ENCODE results near the gene ADCY1. TPM values are rescaled to one million over a fixed set of nuclear protein-coding genes. Genes with fewer than 3 reads are reported as not detected.

Gene ADCY1
- total RNA-seq, 4 donors from 2014 or later: 2.5 to 9.0 (median 5.6) TPM

GRCh38 chr7:45623157-45623556 is 49.0 kb downstream of the ADCY1 start:
- peaks cover 0 to 34% (median 1%) of the 10 kb centered on the region in 4 donors for H3K9me3 ChIP-seq
- no peak for DNase-seq (ENCODE audit: low spot score in 2 of 2)
- no peak overlapping the region for H3K27ac ChIP-seq
- no peaks in the 10 kb centered on the region for H3K36me3 ChIP-seq
- no peaks in the 10 kb centered on the region for H3K27me3 ChIP-seq
- H3K4me3 ChIP-seq: no peak overlapping the region
- no peak for TF ChIP-seq EP300 (IDR thresholded peaks at IDR 0.05)
- TF ChIP-seq POLR2A (IDR thresholded peaks at IDR 0.05): no peak
- no peak for TF ChIP-seq CTCF (IDR thresholded peaks at IDR 0.05)
- H3K4me1 ChIP-seq: peaks cover 0 to 5% (median 0%) of the 10 kb centered on the region in 4 donors
- WGBS, 2 donors: 84 to 89% methylated on average over 6 to 7 of the region's 7 CpGs

GRCh38 chr7:45623740-45624391 is 49.7 kb downstream of the ADCY1 start:
- peaks cover 0 to 5% (median 0%) of the 10 kb centered on the region in 4 donors for H3K4me1 ChIP-seq
- WGBS, 2 donors: 62 to 69% methylated on average over 9 of the region's 9 CpGs
- peaks cover 0 to 33% (median 1%) of the 10 kb centered on the region in 4 donors for H3K9me3 ChIP-seq
- H3K27me3 ChIP-seq: no peaks in the 10 kb centered on the region
- DNase-seq (ENCODE audit: low spot score in 2 of 2): no peak
- no peak overlapping the region for H3K4me3 ChIP-seq
- no peaks in the 10 kb centered on the region for H3K36me3 ChIP-seq
- no peak for TF ChIP-seq CTCF (IDR thresholded peaks at IDR 0.05)
- no peak for TF ChIP-seq POLR2A (IDR thresholded peaks at IDR 0.05)
- TF ChIP-seq EP300 (IDR thresholded peaks at IDR 0.05): no peak
- no peak overlapping the region for H3K27ac ChIP-seq

GRCh38 chr7:45624392-45624760 is 50.2 kb downstream of the ADCY1 start:
- Histone ChIP-seq H3K4me3 (no peak overlapping the region), H3K27me3 (no peaks in the 10 kb centered on the region), H3K4me1 (peaks cover 0 to 5% (median 0%) of the 10 kb centered on the region in 4 donors), H3K9me3 (peaks cover 0 to 34% (median 1%) of the 10 kb centered on the region in 4 donors), H3K36me3 (no peaks in the 10 kb centered on the region), H3K27ac (no peak overlapping the region)
- TF ChIP-seq POLR2A (IDR thresholded peaks at IDR 0.05) (no peak), CTCF (IDR thresholded peaks at IDR 0.05) (no peak), EP300 (IDR thresholded peaks at IDR 0.05) (no peak)
- no peak for DNase-seq (ENCODE audit: low spot score in 2 of 2)

GRCh38 chr7:45625067-45625466 is 50.9 kb downstream of the ADCY1 start:
- TF ChIP-seq CTCF (IDR thresholded peaks at IDR 0.05) (no peak), EP300 (IDR thresholded peaks at IDR 0.05) (no peak), POLR2A (IDR thresholded peaks at IDR 0.05) (no peak)
- 83 to 90% methylated on average over 7 of the region's 7 CpGs for WGBS, 2 donors

GRCh38 chr7:45625714-45626440 is 51.7 kb downstream of the ADCY1 start:
- WGBS, 2 donors: 71 to 77% methylated on average over 13 of the region's 13 CpGs
- no peaks in the 10 kb centered on the region for H3K36me3 ChIP-seq
- H3K4me3 ChIP-seq: no peak overlapping the region
- no peaks in the 10 kb centered on the region for H3K27me3 ChIP-seq
- H3K27ac ChIP-seq: no peak overlapping the region
- peaks cover 0 to 5% (median 0%) of the 10 kb centered on the region in 4 donors for H3K4me1 ChIP-seq
- TF ChIP-seq CTCF (IDR thresholded peaks at IDR 0.05) (no peak), EP300 (IDR thresholded peaks at IDR 0.05) (no peak), POLR2A (IDR thresholded peaks at IDR 0.05) (no peak)
- H3K9me3 ChIP-seq: peaks cover 0 to 34% (median 0%) of the 10 kb centered on the region in 4 donors
- no peak for DNase-seq (ENCODE audit: low spot score in 2 of 2)

More at GRCh38 chr7:45625067-45625466, 50.9 kb downstream of the ADCY1 start:
- H3K27me3 ChIP-seq: no peaks in the 10 kb centered on the region
- H3K27ac ChIP-seq: no peak overlapping the region
- H3K36me3 ChIP-seq: no peaks in the 10 kb centered on the region
- H3K4me3 ChIP-seq: no peak overlapping the region
- no peak for DNase-seq (ENCODE audit: low spot score in 2 of 2)
- H3K9me3 ChIP-seq: peaks cover 0 to 34% (median 0%) of the 10 kb centered on the region in 4 donors
- H3K4me1 ChIP-seq: peaks cover 0 to 5% (median 0%) of the 10 kb centered on the region in 4 donors
